CD4-positive, alpha-beta memory T cell (primary cell): ENCODE results near the gene DNAH14. TPM values are rescaled to one million over a fixed set of nuclear protein-coding genes. Genes with fewer than 3 reads are reported as not detected.
"Not testable (repeated sequence)": the region's sequence is repeated elsewhere in the genome, so short reads cannot be mapped to it uniquely, and the experiment has no call there.

Experiments
- CTCF ChIA-PET: fragments of 350-600 bp; sonication (Branson Sonifier 250); formaldehyde crosslinking; loops from one replicate; lab custom pipeline; 2021; ENCODE audit warnings: inconsistent platforms; ENCODE audit not compliant: partially characterized antibody; lab: Charles Lee
- POLR2A ChIA-PET: fragments of 350-600 bp; sonication (Branson Sonifier 250); formaldehyde crosslinking; loops from one replicate; lab custom pipeline; 2021; ENCODE audit not compliant: partially characterized antibody; lab: Charles Lee
- DNase-seq, 5 donors: peaks; one replicate each; pipeline versions ENCODE4 v3.0.0 to v3.0.0-alpha.2; 2020 to 2022; ENCODE audit warnings: mixed read lengths in 1 of 5
- H3K27ac ChIP-seq: one replicate; pipeline ENCODE4 v1.7.0; 2013; ENCODE audit warnings: low read depth, low read length
- H3K27me3 ChIP-seq: 2 replicates; pipeline ENCODE4 v1.7.0; 2013; ENCODE audit warnings: mild to moderate bottlenecking, low read length, moderate library complexity; ENCODE audit not compliant: insufficient read depth
- H3K36me3 ChIP-seq: 2 replicates; pipeline ENCODE4 v1.7.0; 2013; ENCODE audit warnings: mild to moderate bottlenecking, low read length, moderate library complexity; ENCODE audit not compliant: insufficient read depth
- H3K4me1 ChIP-seq: 2 replicates; pipeline ENCODE4 v1.7.0; 2013; ENCODE audit warnings: mild to moderate bottlenecking, low read length, moderate library complexity; ENCODE audit not compliant: insufficient read depth
- H3K4me3 ChIP-seq, 2 donors: one replicate each; pipeline ENCODE4 v1.7.0; 2013; ENCODE audit warnings: low read length in 2 of 2, mild to moderate bottlenecking in 1 of 2
- H3K9me3 ChIP-seq, 2 donors: one replicate each; pipeline ENCODE4 v1.7.0; 2013; ENCODE audit warnings: low read length in 2 of 2, control low read depth in 1 of 2; ENCODE audit not compliant: control insufficient read depth in 1 of 2
- H3K27ac Mint-ChIP-seq, 7 donors: one replicate each; pipeline ENCODE4 v1.8.0; 2020 to 2021; ENCODE audit warnings: mixed read lengths in 7 of 7, mild to moderate bottlenecking in 6 of 7, inconsistent platforms in 3 of 7, moderate library complexity in 3 of 7
- H3K27me3 Mint-ChIP-seq, 2 donors: one replicate each; pipeline ENCODE4 v1.8.0; 2020 to 2021; ENCODE audit warnings: mixed read lengths in 2 of 2
- H3K36me3 Mint-ChIP-seq, 2 donors: one replicate each; pipeline ENCODE4 v1.8.0; 2020 to 2021; ENCODE audit warnings: mixed read lengths in 2 of 2, inconsistent platforms in 1 of 2, mild to moderate bottlenecking in 1 of 2
- H3K4me1 Mint-ChIP-seq, 4 donors: one replicate each; pipeline ENCODE4 v1.8.0; 2020 to 2021; ENCODE audit warnings: mixed read lengths in 4 of 4, mild to moderate bottlenecking in 1 of 4
- H3K4me3 Mint-ChIP-seq, 8 donors: one replicate each; pipeline ENCODE4 v1.8.0; 2020 to 2021; ENCODE audit warnings: mixed read lengths in 8 of 8, mild to moderate bottlenecking in 7 of 8, moderate library complexity in 6 of 8, inconsistent platforms in 3 of 8
- H3K9me3 Mint-ChIP-seq, 8 donors: one replicate each; pipeline ENCODE4 v1.8.0; 2020 to 2021; ENCODE audit warnings: mixed read lengths in 8 of 8, mild to moderate bottlenecking in 5 of 8, inconsistent platforms in 3 of 8, moderate library complexity in 1 of 8
- intact Hi-C: fragments of 100-400 bp; cut with micrococcal nuclease; formaldehyde crosslinking; loops from one replicate; pipeline ENCODE4 v1.15.1; 2023
- polyA plus RNA-seq, 2 donors: library from polyadenylated mRNA; unstranded; fragments of 300-500 nt; fragmentation: Illumina TruSeq; gene quantifications; one replicate each; pipeline ENCODE4 v1.2.3, GENCODE V29; 2021
- total RNA-seq, 2 experiments: library from RNA; stranded (reverse); gene quantifications; one replicate each; pipeline ENCODE4 v1.2.3, GENCODE V29; 2021

The DNAH14 gene
- total and polyA plus RNA-seq, 4 experiments from 2014 or later = 0.06 TPM; not detected in 3

GRCh38 chr1:225386860-225387259, 457.4 kb downstream of the DNAH14 start:
- H3K4me3 ChIP-seq, H3K36me3 ChIP-seq, H3K27ac ChIP-seq, CTCF ChIA-PET, H3K27me3 Mint-ChIP-seq, H3K27me3 ChIP-seq, H3K4me1 Mint-ChIP-seq, intact Hi-C loops, POLR2A ChIA-PET, H3K9me3 ChIP-seq, H3K9me3 Mint-ChIP-seq, H3K4me3 Mint-ChIP-seq, DNase-seq, H3K4me1 ChIP-seq, H3K27ac Mint-ChIP-seq: not testable (repeated sequence)
- H3K36me3 Mint-ChIP-seq = peaks cover 0 to 12% of the 10 kb centered on the region in 2 donors

- H3K27ac Mint-ChIP-seq = no peak overlapping the region
- H3K9me3 ChIP-seq = no peaks in the 10 kb centered on the region
- ChIA-PET CTCF (interaction anchor here (1.2 kb wide), 1 partner anchor 69 kb away, joined by 4 read pairs; no protein-coding TSS in a partner anchor), POLR2A (no interaction called here)
- H3K4me1 Mint-ChIP-seq = peaks cover 3 to 7% (median 5%) of the 10 kb centered on the region in 4 donors
- H3K36me3 Mint-ChIP-seq = peaks cover 0 to 7% of the 10 kb centered on the region in 2 donors
- H3K27me3 Mint-ChIP-seq = no peaks in the 10 kb centered on the region
- H3K27ac ChIP-seq = no peak overlapping the region
- intact Hi-C loops = no loop called here
- no peak overlapping the region for H3K4me3 ChIP-seq
- H3K4me3 Mint-ChIP-seq = no peak overlapping the region
- H3K4me1 ChIP-seq = no peaks in the 10 kb centered on the region
- H3K27me3 ChIP-seq = no peaks in the 10 kb centered on the region
- no peaks in the 10 kb centered on the region for H3K9me3 Mint-ChIP-seq
- DNase-seq = no peak
- H3K36me3 ChIP-seq = no peaks in the 10 kb centered on the region
These were observed 458.9 kb downstream of the DNAH14 start for GRCh38 chr1:225388372-225388771.

DNA sequence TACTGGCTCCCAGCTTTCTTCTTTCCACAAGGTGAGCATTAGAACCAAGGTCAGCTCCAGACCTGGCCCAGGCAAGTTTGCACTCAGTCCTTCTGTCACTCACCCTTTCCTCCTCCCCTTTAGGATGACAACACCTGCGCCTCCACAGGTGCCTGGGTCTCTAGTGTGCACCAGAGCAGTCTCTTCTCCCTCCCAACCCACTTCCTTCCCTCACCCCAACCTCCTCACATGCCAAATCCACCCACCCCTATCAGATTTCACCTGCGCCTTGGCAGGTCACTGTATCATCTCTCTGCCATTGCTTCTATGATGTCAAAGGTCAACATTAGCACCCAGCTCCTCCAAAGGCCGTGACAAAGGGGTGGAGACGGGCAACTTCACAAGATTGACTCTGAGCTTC, 460.4 kb downstream of the DNAH14 start:
- Mint-ChIP-seq H3K4me3 (no peak overlapping the region), H3K9me3 (no peaks in the 10 kb centered on the region), H3K4me1 (peaks cover 3 to 7% (median 5%) of the 10 kb centered on the region in 4 donors), H3K27ac (peak overlapping the region in 1 of 7 donors; percentile 15), H3K36me3 (peaks cover 0 to 4% of the 10 kb centered on the region in 2 donors), H3K27me3 (no peaks in the 10 kb centered on the region)
- H3K36me3 ChIP-seq = no peaks in the 10 kb centered on the region
- intact Hi-C loops = no loop called here
- H3K4me3 ChIP-seq = no peak overlapping the region
- no peaks in the 10 kb centered on the region for H3K9me3 ChIP-seq
- no peak for DNase-seq
- H3K4me1 ChIP-seq = no peaks in the 10 kb centered on the region
- CTCF ChIA-PET = no interaction called here
- POLR2A ChIA-PET = no interaction called here
- no peak overlapping the region for H3K27ac ChIP-seq
- H3K27me3 ChIP-seq = no peaks in the 10 kb centered on the region

GRCh38 chr1:225396357-225396756, 466.9 kb downstream of the DNAH14 start:
- intact Hi-C loops = no loop called here
- Mint-ChIP-seq H3K36me3 (peaks cover 36 to 40% of the 10 kb centered on the region in 2 donors), H3K9me3 (peaks cover 0 to 4% (median 0%) of the 10 kb centered on the region in 8 donors), H3K27ac (peak overlapping the region in 5 of 7 donors; percentile 3 to 60 (median 29)), H3K4me1 (peaks cover 3 to 8% (median 6%) of the 10 kb centered on the region in 4 donors), H3K4me3 (no peak overlapping the region), H3K27me3 (no peaks in the 10 kb centered on the region)
- ChIA-PET POLR2A (no interaction called here), CTCF (no interaction called here)
- Histone ChIP-seq H3K9me3 (no peaks in the 10 kb centered on the region), H3K4me3 (no peak overlapping the region), H3K4me1 (no peaks in the 10 kb centered on the region), H3K27ac (no peak overlapping the region), H3K36me3 (peaks cover 15% of the 10 kb centered on the region), H3K27me3 (no peaks in the 10 kb centered on the region)
- no peak for DNase-seq

- Histone ChIP-seq H3K36me3 (peaks cover 32% of the 10 kb centered on the region), H3K27ac (no peak overlapping the region), H3K4me1 (no peaks in the 10 kb centered on the region), H3K9me3 (no peaks in the 10 kb centered on the region), H3K4me3 (no peak overlapping the region), H3K27me3 (no peaks in the 10 kb centered on the region)
- Mint-ChIP-seq H3K4me1 (peaks cover 2 to 8% (median 6%) of the 10 kb centered on the region in 4 donors), H3K27me3 (no peaks in the 10 kb centered on the region), H3K36me3 (peaks cover 61 to 66% of the 10 kb centered on the region in 2 donors), H3K27ac (no peak overlapping the region), H3K9me3 (no peaks in the 10 kb centered on the region), H3K4me3 (no peak overlapping the region)
- intact Hi-C loops = no loop called here
- no peak for DNase-seq
- ChIA-PET POLR2A (no interaction called here), CTCF (no interaction called here)
These were observed 471.5 kb downstream of the DNAH14 start for GRCh38 chr1:225400968-225401367.

DNA sequence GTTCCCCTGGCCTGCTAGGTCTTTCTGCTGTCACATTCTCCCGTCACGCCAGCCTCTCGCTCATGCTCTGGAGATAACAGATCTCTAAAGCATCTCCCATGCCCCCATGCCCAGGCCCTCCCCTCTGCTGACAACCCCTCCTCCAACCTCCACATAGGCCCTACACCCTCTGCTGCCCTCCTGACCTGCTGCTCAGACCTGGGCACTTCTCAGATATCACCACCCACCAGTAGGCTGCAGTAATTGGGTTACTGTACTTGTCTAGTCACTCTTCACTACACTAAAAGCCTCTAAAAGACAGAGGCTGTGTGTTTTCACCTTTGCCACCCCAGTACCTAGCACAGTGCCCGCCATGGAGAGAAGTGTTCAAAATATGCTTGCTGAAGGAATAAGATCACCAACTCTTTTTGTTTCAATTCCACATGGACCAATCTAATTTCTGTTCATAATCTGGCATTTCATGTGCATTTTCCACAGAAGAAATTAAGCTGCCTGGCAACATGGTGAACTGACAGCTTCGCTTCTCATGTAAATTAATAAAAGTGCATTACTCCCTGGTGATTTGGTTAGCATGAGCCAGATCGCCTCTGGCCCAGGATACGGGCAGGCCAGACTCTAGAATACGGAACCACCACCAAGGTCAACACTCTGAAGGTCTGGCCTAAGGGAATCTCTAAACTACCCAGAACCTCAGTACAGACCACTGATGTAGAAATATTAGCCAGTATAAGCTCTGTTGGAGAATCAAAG, 477.7 kb downstream of the DNAH14 start:
- Mint-ChIP-seq H3K27ac (peak overlapping the region in 5 of 7 donors; percentile 18 to 83 (median 62)), H3K4me3 (no peak overlapping the region), H3K27me3 (no peaks in the 10 kb centered on the region), H3K9me3 (no peaks in the 10 kb centered on the region), H3K4me1 (peaks cover 3 to 10% (median 4%) of the 10 kb centered on the region in 4 donors), H3K36me3 (peaks cover 76 to 77% of the 10 kb centered on the region in 2 donors)
- intact Hi-C loops = no loop called here
- Histone ChIP-seq H3K27ac (no peak overlapping the region), H3K27me3 (no peaks in the 10 kb centered on the region), H3K36me3 (peaks cover 51% of the 10 kb centered on the region), H3K4me1 (no peaks in the 10 kb centered on the region), H3K9me3 (no peaks in the 10 kb centered on the region), H3K4me3 (no peak overlapping the region)
- ChIA-PET POLR2A (interaction anchor here (1.3 kb wide), 1 partner anchor 38 kb away, joined by 4 read pairs; no protein-coding TSS in a partner anchor), CTCF (interaction anchor here (1.3 to 2.3 kb wide), 2 partner anchors 11 to 15 kb away, joined by 3 to 5 read pairs; no protein-coding TSS in a partner anchor)
- no peak for DNase-seq

- no peak overlapping the region for H3K27ac ChIP-seq
- H3K27me3 ChIP-seq = no peaks in the 10 kb centered on the region
- peaks cover 57% of the 10 kb centered on the region for H3K36me3 ChIP-seq
- H3K4me1 ChIP-seq = no peaks in the 10 kb centered on the region
- ChIA-PET POLR2A (interaction anchor here (1.3 kb wide), 1 partner anchor 37 kb away, joined by 4 read pairs; no protein-coding TSS in a partner anchor), CTCF (interaction anchor here (1.3 to 2.3 kb wide), 2 partner anchors 11 to 14 kb away, joined by 3 to 5 read pairs; no protein-coding TSS in a partner anchor)
- DNase-seq = no peak
- no peak overlapping the region for H3K4me3 ChIP-seq
- intact Hi-C loops = no loop called here
- Mint-ChIP-seq H3K4me3 (no peak overlapping the region), H3K4me1 (peaks cover 3 to 10% (median 4%) of the 10 kb centered on the region in 4 donors), H3K9me3 (no peaks in the 10 kb centered on the region), H3K27ac (peak overlapping the region in 1 of 7 donors; percentile 4), H3K27me3 (no peaks in the 10 kb centered on the region), H3K36me3 (peaks cover 81 to 82% of the 10 kb centered on the region in 2 donors)
- no peaks in the 10 kb centered on the region for H3K9me3 ChIP-seq
These were observed 478.3 kb downstream of the DNAH14 start for GRCh38 chr1:225407755-225408154.
